Breast epithelium (tissue), 3 donors: ENCODE data around the gene CDC45.

ENCODE experiments used
- POLR2A ChIP-seq: fragments of 450-650 bp; IDR thresholded peaks from one replicate; pipeline ENCODE4 v1.6.1; 2016; ENCODE audit warnings: antibody characterized with exemption, mild to moderate bottlenecking, moderate library complexity
- POLR2AphosphoS5 ChIP-seq, 3 donors: sonication (generic); formaldehyde crosslinking; IDR thresholded peaks; one replicate each; pipeline ENCODE4 v1.6.1; 2017; ENCODE audit warnings: antibody characterized with exemption in 3 of 3
- TF ChIP-seq, protein P1 (sequence below), 3 donors: fragments of 450-650 bp; IDR thresholded peaks; one replicate each; pipeline ENCODE4 v1.5.1; 2016 to 2017; ENCODE audit warnings: antibody characterized with exemption in 3 of 3, mild to moderate bottlenecking in 3 of 3, moderate library complexity in 3 of 3

- TF ChIP-seq, protein P1, sequence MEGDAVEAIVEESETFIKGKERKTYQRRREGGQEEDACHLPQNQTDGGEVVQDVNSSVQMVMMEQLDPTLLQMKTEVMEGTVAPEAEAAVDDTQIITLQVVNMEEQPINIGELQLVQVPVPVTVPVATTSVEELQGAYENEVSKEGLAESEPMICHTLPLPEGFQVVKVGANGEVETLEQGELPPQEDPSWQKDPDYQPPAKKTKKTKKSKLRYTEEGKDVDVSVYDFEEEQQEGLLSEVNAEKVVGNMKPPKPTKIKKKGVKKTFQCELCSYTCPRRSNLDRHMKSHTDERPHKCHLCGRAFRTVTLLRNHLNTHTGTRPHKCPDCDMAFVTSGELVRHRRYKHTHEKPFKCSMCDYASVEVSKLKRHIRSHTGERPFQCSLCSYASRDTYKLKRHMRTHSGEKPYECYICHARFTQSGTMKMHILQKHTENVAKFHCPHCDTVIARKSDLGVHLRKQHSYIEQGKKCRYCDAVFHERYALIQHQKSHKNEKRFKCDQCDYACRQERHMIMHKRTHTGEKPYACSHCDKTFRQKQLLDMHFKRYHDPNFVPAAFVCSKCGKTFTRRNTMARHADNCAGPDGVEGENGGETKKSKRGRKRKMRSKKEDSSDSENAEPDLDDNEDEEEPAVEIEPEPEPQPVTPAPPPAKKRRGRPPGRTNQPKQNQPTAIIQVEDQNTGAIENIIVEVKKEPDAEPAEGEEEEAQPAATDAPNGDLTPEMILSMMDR (IDR thresholded peaks at IDR 0.05): no peak
- TF ChIP-seq POLR2AphosphoS5 (IDR thresholded peaks at IDR 0.05): no peak
- no peak for TF ChIP-seq POLR2A
These were observed 17.5 kb downstream of the CDC45 start for GRCh38 chr22:19497245-19497644.
